ENCODE measurements around the gene GNA12.

GNA12 gene

DNA sequence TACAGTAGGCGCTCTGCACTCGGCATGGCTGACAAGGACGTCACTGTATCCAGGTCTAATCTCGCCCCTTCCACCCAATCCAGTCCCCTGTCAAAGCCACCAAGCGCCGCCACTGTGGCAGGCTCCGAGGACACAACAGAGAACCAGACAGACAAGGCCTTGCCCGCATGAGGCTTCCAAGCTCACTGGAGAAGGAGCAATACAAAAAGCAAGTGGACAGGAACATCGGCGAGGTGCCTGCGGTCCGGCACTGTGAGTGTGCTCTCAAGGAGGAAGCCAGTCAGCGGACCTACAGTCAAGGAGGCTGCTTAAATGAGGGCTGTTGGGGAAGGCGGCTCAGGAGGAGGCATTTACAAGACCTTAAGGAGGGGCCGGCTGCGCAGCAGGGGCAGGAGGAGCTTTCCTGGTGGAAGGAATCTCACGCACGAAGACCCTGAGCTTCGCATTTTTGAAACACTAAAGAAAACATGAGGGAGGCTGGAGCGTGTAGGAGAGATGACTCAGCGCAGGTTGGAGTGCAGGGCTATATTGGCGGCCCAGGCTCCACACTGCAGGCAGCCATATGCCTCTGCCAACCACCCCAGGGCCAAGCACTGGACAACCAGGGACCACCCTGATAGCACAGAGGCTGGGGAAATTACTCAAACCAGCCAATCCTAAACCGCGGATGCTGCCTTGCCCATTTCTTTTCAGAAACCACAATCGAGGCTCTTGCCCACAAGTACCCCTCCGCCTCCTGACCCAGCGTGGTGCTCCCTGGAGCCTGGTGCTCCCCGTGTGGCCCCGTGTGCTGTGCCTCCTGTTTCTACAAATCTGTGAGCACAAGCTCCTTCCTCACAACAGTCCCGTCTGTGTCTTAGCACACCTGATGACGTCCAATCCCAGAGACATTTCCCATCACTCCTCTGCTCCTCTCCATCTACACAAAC is 28.9 kb downstream of the GNA12 start:
- no peak for DNase-seq

DNA sequence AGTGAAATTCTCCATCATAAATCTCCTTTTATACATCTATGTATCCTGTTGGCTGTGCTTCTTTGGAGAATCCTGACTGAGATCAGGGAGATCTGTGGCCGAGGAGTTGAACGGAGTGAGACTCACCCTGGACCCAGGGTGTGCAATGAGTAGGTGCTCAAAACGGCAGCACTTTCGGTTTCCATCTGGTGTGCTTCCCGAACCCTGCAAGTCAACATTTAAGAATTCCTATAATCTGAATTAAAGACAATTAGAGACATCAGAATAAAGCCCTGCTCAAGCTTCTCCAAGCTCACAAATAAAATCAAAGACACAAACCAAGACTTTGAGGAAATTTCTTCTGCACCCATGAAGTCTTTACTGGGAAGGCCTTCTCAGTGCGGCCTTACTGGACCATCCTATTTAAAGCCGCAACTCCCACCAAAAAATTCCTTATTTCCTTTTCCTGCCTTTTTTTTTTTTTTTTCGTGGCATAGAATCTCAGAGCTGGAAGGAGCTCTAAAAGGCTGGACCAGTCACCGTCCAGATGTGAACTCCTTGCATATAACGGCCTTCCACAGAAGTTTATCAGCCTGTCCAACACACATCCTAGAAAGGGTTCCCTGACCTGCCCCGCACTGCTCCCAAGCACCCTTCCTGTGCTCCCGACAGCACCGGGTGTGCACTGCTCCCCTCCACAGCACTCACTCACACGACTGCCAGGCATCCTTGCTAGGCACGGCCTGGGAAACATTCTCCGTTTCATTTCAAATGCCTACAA is 29.7 kb downstream of the GNA12 start:
- DNase-seq = no peak

DNA sequence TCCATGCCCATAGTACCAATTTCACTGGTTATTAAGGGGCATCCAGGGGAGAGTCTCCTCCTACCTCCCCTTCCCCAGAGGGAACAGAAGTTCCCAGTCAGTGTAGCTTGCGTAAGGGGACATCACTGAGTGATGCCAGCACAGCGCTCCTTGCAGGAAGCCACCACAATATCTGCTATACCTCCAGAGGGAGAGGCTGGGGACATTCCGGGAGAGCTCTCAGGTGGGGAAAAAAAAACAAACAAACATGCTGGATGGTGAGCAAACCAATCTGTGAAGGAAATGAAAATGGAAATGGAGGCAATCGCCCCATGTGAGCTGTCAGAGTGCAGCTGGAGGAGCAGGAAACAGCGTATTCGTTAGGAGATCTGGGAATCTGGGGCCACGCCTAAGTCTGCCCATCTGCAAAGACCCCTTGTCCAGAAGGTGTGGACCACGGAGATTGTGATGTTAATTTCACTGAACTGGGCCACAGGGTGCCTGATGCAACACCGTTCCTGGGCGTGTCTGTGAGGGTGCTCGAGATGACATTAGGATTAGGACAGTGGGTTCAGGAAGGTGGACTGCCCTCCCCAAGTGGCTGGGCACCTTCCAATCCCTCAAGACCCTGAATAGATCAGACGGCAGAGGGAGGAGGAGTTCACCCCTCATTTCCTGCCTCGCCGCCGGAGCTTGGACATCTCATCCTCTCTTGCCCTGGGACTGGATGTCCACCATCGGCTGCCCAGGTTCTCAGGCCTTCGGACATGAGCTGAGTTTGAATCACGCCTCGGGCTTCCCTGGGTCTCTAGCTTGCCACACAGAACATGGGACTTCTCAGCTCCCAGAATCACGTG is 30.5 kb downstream of the GNA12 start:
- no peak for DNase-seq

DNA sequence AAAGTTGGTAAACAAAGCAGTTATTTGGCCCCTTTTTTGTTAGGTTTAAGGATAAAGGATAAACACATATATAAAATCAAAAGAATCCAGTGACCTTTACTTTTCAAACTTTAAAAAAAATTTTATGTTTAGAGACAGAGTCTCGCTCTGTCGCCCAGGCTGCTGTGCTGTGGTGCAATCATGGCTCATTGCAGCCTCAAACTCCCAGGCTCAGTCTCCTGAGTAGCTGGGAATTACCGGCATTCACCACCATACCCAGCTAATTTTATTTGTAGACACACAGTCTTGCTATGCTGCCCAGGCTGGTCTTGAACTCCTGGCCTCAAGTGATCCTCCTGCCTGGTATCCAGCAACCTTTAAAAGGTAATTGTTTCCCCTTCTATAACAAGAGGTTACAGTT is 31.3 kb downstream of the GNA12 start:
- DNase-seq = no peak

DNA sequence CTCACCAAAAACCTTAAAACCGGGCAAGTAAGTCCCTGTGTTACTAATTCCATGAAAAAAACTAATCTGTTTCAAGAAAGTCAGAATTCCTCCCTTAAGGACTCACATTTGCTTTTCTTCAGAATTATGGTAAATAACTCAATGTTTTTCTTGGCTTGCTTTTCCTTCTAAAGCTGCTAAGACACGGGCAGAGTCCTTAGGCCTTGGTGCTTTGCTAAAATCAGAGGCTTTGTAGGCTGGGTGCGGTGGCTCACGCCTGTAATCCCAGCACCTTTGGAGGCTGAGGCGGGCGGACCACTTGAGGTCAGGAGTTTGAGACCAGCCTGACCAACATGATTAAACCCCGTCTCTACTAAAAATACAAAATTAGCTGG is 32.0 kb downstream of the GNA12 start:
- DNase-seq = no peak

DNA sequence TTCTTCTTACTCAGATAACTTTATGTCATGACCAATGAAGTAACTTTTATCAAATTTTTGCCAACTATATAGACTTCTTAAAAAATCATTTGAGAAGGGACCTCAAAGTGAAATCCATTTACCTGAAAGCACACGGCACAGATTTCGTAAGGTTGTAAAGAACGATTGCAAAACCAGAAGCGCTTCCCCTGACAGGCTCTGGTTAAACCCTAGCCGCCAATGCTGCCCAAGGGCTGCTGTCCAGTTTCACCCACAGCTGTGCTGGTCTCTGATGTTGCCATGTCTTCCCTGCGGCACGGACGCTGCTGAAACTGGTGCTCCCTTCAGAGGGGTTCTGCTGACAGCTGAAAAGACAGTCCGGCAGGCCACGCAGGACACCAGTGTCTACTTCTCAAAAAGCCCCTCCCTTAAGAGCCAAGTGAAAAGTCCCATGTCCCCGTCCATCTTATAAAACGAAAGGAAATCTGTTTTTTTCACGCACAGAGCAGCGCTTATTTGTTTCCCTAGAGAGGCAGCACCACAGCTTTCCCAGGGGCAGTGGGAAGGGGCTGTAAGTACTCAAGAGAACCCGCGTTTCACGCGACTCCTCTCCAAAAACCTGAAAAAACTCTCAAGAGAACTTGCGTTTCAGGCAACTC is 32.5 kb downstream of the GNA12 start:
- no peak for DNase-seq

DNA sequence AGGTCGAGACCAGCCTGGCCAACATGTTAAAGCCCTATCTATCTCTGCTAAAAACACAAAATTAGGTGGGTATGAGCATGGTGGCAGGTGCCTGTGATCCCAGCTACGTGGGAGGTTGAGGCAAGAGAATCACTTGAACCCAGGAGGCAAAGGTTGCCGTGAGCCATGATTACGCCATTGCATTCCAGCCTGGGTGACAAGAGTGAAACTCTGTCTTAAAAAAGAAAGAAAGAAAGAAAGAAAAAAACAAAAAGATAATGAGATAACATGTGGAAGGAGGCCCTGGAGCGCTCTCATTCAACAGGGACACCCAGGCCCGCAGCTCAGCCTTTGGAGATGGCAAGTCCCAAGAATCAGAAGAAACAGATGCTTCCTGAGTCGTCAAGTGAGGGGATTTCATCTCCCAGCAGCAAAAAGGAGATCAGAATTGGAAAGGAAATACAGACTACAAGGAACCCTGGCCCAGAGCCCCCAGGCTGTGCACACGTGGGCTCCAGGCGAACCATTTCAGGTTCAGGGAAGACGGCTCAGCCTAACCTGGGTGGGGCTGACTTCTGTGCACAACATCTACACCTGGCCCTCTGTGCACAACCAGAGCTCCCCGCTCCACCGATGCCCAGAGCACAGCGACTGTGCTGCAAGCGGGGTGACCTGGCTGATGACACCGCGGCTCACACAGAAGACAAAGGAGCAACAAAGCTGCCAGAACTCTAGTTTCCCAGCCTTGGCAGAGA is 33.3 kb downstream of the GNA12 start:
- DNase-seq = no peak

DNA sequence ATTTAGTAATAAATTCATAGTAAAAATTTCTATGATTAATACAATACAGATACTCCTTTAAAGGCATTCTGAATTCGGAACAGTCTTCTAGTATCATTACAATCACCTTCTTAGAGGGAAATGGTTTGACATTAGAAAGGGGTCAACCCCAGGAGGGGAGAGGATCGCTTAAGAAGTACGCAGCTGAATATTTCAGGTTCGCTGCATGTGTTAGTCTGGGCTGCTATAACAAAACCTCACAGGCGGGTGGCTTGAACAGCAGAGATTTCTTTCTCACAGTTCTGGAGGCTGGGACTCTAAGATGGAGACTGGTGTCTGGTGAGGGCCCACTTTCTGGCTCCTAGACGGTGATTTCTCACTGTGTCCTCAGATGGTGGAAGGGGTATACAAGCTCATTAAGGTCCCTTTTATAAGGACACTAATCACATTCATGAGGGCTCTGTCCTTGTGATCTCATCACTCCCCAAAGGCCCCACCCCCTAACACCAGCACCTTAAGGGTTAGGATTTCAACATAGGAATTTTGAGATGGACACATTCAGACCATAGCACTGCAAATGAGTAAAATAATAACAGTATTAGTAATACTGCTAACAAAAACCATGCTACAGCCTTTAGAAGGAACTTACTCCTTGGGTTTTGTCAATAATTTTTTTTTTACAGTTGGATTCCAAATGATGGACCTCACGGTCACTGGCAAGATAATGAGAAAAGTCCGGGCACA is 34.0 kb downstream of the GNA12 start:
- DNase-seq = no peak

DNA sequence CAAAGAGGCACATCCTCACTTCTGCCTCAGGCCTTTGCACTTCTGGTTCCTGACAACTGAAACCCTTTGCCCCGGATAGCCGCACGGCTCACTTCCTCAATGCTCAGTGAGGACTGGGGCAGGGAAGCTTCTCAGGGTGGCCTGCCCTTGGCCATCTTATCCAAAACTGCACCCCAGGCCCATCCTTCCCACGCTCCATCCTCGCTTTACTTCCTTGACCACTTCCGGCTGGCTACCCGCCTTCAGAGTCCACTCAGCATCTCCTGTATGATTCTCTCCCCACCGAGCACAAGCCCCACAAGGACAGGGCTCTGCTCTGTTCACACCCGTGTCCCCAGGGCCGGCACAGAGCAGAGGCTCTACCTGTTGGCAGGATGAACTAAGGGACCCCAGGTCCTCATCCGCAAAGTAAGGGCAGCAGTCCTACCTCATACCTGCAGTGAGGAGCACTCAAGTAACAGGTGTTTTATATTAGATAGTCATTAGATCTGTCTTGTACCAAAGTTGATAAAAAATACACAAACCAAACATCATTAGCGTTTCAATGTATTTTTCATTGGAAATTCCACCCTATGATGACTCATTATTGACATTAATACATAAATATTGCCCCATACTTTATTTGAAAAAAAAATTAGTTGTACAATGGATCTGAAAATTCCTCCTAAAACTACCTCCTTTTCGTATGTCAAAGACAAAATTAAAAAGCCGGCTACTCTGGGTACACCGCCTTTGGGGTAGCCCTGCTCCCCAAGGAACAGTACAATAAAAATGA is 35.0 kb downstream of the GNA12 start:
- DNase-seq = peak in 1 of 2 donors; percentile 33

DNA sequence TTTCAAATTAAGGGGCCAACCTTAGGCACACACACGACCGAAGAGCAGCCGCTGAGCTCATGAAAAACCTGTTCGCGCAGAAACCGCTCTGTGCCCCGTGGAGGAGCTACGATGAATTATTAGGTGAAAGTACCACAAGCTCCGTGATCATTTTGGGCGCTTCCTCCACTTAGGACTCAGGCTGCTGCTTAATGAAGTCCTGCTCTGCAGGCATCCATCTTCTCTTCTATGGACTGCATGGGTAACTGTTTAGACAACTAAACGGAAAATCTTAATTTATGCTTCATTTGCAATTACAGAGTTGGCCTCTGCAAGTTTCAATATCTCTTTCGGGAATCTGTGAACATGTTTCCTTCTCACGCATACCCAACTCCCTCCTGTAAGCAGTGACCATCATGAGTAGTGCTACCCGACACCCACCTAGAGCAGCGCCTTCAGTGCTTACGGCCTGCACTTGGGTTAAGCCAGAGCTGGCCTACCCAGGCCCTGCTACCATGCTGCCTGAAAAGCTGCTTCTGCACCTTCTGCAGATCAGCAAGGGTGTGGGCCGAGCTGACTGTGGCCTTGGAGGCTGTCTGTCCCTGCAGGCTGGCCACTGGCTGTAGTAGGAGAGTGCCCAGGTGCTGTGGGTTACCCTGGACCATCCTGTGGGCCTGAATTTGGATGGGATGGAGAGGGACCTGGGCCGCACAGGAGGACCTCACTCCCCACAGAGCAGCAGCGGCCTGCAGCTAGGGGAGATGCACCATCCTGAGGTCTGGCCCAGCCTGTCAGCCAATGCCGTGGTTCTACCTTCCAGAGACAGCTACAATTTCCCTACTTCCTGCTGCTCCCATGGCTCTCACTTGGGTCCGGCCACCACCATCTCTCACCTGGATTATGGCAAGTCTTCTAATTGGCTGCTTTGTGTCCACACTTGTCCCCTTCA is 36.0 kb downstream of the GNA12 start:
- DNase-seq = no peak

DNA sequence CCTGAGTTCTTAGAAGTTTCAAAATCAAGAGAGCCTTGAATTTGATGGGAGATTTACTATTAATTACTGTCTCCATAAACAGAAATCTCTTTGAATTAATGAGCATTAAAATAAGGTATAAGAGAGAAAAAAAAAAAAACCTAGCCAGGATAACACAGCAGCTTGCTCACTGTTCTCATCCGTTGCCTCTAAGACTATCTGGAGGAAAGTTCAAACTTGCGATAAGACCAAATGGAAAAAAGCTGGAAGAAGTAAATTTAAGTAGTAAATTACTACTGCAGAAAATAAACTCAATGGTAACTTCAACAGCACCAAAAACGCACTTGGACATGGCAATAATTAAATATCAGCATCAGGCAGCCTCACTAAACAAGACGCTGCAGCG is 36.7 kb downstream of the GNA12 start:
- DNase-seq = no peak

DNA sequence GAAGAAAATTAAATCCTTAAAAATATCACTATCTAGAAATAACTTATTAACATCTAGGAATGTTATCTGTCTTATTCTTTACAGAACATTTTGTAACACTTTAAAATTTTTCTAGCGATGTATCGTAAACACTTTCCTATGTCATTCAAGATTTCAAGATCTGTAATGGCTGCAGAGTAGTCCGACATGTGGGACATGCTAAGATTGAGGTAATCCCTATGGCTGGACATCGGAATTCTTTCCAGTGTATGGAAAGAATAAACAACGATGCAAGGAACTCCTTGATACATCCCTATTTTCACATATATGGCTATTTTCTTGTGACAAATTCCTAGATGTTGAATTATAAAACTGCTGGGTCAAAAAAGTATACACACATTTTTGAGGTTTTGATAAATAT is 37.5 kb downstream of the GNA12 start:
- no peak for DNase-seq

DNA sequence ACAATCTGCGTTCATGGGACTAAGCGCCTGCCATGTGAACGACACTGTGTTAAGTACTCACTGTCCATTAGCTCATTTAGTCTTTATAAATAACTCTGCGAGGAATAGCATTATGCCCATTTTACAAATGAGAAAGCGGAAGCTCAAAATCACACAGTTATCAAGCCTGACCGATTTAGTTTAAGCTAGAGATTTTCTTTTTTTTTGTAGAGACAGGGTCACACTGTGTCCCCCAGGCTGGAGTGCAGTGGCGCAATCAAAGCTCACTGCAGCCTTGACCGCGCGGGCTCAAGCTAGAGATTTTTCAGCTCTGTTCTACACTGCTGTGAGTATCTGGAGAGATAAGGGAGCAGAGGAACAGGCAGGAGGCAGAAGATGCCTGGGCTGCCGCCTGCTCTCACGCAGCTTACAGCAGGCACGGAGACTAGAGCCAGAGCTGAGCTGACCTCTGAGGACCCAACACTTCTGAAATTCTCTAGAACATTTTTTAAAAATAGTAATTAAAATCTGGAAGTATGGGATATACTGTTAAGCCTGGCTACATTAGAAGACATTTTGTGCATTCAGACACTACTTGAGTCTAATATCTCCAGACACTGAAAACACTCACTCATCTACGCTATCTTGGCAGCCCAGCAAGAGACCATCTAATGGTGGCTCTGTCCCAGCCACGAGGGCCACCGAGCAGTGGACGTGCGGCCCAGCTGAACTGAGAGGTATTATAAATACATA is 38.7 kb downstream of the GNA12 start:
- no peak for DNase-seq

DNA sequence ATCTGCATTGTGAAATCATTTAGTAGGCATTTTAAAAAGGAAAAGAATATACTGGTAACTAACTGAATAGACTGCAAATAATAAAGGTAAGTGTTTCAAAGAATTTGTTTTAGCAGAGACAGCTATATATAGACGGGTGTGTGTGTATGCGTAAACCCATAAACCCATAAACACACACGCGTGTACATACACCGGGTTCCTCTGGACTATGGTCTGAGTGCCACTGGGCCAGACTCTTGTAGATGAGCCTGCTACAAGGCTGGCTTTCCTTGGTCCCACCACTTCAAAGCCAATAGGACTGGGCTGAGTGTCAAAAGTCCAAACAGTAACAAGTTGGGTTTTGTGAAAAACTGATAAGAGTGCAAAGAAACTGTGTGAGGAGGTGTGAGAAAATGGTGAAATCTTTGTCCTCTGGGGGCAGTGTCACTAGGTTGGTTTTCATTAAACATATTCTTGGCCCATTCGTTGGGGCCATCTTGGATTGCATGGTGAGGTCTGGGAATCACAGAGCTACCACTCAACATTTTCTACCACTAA is 39.8 kb downstream of the GNA12 start:
- no peak for DNase-seq

DNA sequence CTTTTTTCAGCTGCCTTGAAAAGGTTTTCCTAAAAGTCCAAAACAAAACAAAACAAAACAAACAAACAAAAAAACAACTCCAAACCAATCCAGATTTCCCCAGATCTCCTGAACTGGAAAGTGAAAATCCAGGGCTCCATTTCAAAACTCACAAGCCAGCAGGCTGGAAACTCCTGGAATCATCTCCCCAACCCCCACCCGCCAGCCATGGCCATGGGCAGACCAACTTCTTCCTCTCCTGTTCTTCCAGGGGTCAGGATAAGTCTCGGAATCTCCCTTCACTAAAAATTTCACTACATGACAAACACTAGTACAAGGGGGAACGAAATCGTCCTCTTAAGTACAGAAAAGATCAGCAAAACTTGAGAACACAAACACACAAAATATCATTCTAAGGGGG is 40.4 kb downstream of the GNA12 start:
- no peak for DNase-seq

DNA sequence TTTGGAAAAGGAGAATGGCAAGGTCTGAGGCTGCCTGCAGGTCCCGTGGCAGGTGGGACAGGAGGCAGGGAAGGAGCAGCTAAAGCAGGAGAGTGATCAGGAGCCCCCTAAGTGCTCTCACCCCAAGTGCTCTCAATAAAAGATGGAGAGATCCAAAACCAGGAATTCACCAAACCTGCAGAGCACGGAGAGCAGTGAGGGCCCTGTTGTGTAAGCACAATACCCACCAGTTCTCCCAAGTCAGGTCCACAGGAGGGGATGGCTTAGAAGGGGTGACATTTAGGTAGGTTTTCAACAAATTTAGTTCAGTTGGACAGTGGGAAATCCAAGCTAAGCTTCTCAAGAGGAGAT is 40.8 kb downstream of the GNA12 start:
- no peak for DNase-seq

DNA sequence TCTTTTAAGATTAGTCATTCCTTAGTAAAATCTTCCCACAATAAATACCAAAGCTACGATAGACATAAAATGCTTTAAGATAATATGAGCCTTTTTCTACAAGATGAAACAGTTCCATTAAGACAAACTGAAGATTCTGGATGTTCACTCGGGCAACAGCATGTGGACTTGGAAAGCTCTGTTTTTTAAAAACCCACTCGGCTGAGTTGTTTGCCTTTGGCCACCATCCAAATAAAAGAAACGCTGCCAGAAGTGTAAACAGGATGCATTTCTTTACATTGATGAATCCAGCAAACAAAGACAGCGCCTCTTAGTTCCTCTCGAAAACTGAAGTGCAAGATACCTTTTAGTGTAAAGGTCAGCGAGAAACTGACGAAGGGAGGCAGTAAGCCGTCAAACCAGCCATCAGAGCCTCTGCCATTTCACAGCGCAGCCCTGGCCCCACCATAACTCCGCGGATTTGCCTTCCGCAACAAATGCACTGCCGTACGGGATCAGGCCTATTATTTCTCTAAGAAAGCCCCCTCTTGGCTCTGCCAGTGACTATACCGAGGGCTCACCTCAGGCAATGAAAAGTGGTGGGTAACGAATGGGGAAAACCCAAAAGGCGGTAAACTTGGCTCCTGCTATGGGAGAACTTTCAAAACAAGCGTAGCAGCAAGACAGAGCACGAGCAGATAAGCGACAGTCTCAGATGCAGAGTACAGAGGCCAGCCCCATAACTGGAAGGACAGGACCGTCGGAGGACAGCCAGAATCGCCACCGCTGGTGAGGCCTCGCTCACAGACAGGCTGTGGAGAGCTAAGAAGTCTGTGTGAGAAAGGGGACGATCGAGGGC is 41.4 kb downstream of the GNA12 start:
- DNase-seq = no peak

DNA sequence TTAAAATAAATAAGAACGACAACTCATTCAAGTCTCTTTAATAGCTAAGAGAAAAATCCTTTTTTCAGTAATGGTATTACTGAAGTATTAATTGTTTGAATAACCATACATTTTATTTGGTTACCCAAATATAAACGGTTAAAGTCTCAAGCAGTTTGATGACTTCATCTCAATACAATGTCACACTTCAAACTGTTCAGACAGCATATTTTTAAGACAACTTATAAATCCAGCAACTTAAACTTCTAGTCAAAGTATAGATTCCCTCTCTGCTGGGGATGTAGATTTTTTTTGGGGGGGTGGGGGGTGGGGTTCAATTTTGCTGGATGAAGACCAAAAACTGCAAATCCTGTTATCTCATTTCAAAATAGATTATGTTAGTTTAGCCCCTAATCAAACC is 42.0 kb downstream of the GNA12 start:
- DNase-seq = no peak
